Middle frontal gyrus (tissue), 1 donor: ENCODE results near the gene IRF2BP1.

Experiments used
- DNase-seq: peaks from one replicate; pipeline ENCODE4 v3.0.0-alpha.2; 2015; ENCODE audit warnings: low spot score; ENCODE audit errors: extremely low spot score

Gene IRF2BP1

GRCh38 chr19:45885556-45886426 is at the start of gene IRF2BP1:
TSS of gene IRF2BP1 (minus strand) at chr19:45886141. CDS start at chr19:45885774, 367 bp downstream.
- DNase-seq = peak; percentile 89

- DNase-seq = no peak
These were observed 49.3 kb upstream of the IRF2BP1 start for GRCh38 chr19:45935267-45935666.

- DNase-seq = no peak
These were observed 48.8 kb upstream of the IRF2BP1 start for GRCh38 chr19:45934551-45935230.

GRCh38 chr19:45933759-45934158 is 47.8 kb upstream of the IRF2BP1 start:
- no peak for DNase-seq

GRCh38 chr19:45931055-45931454 is 45.1 kb upstream of the IRF2BP1 start:
- DNase-seq = no peak

- no peak for DNase-seq
These were observed 43.3 kb upstream of the IRF2BP1 start for GRCh38 chr19:45929247-45929646.

- DNase-seq = peak; percentile 85
These were observed 41.8 kb upstream of the IRF2BP1 start for GRCh38 chr19:45927565-45928261.

GRCh38 chr19:45924891-45925447 is 39.0 kb upstream of the IRF2BP1 start:
- DNase-seq = no peak

- no peak for DNase-seq
These were observed 36.3 kb upstream of the IRF2BP1 start for GRCh38 chr19:45922281-45922680.

- no peak for DNase-seq
These were observed 34.5 kb upstream of the IRF2BP1 start for GRCh38 chr19:45920458-45920857.

GRCh38 chr19:45919678-45920077 is 33.7 kb upstream of the IRF2BP1 start:
- DNase-seq = peak; percentile 44

GRCh38 chr19:45918721-45919120 is 32.8 kb upstream of the IRF2BP1 start:
- no peak for DNase-seq

GRCh38 chr19:45917421-45918091 is 31.6 kb upstream of the IRF2BP1 start:
- DNase-seq = peak; percentile 8

GRCh38 chr19:45913874-45914830 is 28.2 kb upstream of the IRF2BP1 start, which contains the start of gene NANOS2:
TSS of gene NANOS2 (minus strand) at chr19:45914778. CDS start at chr19:45914693, 85 bp downstream.
- no peak for DNase-seq

GRCh38 chr19:45911291-45911690 is 25.4 kb upstream of the IRF2BP1 start:
- no peak for DNase-seq

- DNase-seq = no peak
These were observed 23.0 kb upstream of the IRF2BP1 start for GRCh38 chr19:45908956-45909355.

- DNase-seq = no peak
These were observed 20.3 kb upstream of the IRF2BP1 start for GRCh38 chr19:45906221-45906620.

- no peak for DNase-seq
These were observed 19.1 kb upstream of the IRF2BP1 start for GRCh38 chr19:45905011-45905410.
